HL-60/S4 treated with retinoic acid at 250 ng/mL for 4 days and 3 days (cell line): Measurements from ENCODE around the gene CACNA1B.

Experiments
- in situ Hi-C: fragments of 300-500 bp; cut with MboI; formaldehyde crosslinking; loops from 2 replicates; pipeline ENCODE4 v1.7.0; 2022; ENCODE audit warnings: low sequenced_read_pairs

CACNA1B gene

DNA sequence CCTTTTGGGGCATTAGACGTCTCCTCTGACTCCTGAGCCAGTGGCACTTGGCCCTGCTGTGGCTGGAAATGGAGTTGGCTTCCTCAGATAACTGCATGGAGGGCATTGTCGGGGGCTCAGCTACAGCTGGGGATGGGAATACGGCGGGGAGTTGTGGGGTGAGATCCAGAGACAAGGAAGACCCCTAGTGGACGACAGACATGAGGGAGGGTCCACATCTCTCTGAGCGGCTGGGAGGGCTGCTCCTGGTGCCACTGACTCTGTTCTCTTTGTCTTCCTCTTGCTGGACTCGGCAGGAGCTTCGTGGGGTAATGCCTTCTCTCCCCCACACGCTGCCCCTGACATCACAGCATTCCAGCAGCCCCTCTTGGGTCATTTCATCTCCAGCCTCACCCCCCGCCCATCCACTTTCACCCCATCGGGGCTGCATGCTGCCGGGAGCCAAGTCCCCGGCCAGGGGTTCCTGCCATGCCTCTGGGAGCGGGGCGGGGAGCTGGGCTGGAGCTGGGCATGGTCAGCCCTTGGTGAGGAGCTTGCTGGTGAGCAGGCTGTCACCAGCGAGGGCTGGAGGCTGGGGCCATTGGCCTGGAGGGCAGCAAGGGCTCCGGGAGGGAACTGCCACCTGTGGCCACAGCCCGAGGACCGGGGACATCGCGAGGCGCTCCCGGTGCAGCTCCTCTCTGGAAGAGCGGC, 172.3 kb downstream of the CACNA1B start:
- in situ Hi-C loops: no loop called here

DNA sequence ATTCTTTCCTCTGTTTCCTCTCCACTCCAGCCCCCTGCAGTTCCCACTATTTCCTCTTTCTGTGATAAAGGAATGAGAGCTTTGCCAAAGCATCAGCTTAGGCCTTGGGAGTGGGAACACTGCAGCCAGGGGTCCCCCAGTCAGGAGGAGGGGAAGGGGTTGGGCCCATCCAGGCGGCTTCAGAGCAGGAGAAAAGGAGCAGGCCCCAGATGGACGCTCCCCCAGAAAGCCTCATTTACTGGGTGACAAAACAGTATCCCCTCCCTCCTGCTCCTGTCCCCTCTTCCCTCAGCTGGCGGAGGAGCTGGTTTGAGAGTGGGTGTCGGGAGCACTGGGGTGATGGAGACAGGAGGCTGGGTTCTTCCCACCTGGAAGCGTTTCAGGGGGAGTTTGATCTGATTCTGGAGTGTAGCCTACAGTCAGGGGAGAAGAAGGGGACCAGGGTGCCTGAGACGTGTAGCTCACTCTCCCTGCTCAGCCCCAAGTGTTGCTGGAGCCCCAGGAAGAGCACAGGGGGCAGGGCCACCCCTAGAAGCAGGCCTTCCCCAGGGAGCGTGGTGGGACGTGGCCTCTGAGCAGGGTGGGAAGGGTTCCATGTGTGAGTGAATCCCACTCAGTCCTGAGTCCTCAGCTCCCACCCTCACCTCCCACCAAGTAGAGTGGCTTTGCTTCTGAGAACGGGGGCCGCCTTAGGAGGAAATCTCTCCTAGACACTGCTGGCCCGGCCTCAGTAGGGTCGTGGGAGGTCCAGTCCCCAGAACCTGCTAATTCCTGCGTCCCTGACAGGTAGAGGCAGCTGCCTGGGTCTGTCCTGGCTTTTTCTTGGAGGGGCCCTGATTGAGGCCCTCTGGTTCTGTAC, 173.1 kb downstream of the CACNA1B start:
- in situ Hi-C loops: no loop called here

DNA sequence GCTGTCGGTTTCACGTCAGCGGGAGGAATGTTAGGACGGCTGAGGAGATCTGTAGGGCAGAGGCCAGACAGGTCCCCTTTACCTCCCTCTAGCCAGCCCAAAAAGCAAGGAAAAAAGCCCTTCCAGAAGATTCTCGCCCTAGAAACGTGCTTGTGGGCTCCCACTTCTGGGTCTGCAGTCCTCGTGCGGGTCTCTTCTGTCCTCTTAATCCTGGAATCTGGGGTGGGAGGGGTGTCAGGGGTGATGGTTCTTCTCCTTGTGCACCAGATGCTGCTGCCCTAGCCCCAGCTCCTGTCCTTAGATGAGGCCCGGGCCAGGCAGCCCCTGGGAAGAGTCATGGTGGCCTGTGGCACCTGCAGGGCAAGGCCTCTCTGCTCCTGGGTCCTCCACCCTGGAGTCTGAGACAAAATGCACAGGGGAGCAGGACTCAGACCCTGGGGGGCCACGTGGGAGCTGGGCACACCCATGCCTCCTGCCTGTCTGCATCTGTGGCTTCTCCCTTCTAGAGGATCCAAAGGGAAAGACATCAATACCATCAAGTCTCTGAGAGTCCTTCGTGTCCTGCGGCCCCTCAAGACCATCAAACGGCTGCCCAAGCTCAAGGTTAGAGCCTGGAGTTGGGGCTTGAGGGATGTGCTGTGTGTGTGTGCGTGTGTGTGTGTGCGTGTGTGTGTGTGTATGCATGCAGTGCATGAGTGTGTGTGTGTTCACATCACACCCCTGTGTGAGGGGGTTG, 174.2 kb downstream of the CACNA1B start:
- in situ Hi-C loops: no loop called here

DNA sequence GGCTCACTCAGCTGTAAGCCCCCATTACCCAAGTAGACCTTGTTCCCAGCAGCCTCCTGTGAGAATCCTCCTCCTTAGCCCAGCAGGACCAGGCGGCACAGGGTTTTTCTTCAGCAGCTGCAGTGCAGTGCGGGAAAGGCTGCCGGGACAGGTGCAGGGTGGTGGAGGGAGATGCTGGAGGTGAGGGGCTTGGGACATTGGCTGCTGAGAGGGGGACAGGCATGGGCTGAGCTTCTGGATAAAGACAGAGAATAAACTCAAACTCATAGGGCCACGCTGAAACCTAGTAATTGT, 174.7 kb downstream of the CACNA1B start:
- in situ Hi-C loops: no loop called here

DNA sequence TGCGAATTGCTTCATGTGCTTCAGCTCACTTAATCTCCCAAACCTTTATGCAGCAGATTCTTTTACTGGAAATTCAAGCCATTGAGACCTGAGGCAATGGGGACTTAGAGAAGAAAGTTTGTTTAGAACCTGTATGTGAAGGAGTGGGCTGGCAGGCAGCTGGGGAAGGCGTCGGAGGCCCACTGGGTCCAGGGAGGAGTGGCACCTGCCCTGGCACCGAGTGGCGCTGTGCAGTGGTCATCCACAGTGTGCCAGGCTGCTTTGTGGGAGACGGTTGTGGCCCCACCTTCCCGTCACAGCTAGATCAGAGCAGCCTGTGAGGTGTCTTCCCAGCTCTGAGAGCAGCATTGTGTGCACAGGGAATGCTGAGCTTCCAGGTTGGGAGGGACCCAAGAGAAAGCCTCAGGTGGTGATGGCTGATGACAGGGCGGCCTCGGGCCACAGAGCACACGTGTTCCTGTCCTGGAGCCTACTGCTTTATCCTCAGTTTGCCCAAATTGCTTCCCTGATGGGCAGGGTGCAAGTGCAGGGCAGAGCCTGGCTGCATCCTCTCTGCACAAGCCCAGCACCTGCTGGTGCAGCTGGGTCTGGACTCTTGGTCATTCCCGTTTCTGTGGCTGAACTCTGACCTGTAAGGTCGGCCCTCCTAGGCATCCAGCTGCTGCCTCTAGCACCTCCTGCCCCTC, 175.2 kb downstream of the CACNA1B start:
- in situ Hi-C loops: no loop called here

DNA sequence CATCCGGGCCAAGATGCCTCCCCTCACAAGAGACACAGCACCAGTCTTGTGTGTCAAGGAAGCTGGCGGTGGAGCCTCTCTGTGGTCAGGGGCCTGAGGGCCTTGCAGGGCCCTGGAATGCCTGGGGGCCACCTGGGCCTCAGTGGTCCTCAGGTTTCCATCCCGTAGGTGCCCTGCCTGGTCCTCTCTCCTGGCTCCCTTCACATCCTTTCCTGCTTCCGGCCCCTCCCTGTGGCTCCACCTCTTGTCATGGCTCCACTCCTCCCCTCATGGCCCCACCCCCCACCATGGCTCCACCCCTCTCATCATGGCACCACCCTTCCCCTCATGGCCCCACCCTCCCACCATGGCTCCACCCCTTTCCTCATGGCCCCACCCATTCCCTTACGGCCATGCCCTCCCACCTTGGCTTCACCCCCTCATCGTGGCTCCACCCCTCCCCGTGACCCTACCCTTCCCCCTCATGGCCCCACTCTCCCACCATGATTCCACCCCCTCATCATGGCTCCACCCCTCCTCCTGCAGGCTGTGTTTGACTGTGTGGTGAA, 175.8 kb downstream of the CACNA1B start:
- in situ Hi-C loops: no loop called here

DNA sequence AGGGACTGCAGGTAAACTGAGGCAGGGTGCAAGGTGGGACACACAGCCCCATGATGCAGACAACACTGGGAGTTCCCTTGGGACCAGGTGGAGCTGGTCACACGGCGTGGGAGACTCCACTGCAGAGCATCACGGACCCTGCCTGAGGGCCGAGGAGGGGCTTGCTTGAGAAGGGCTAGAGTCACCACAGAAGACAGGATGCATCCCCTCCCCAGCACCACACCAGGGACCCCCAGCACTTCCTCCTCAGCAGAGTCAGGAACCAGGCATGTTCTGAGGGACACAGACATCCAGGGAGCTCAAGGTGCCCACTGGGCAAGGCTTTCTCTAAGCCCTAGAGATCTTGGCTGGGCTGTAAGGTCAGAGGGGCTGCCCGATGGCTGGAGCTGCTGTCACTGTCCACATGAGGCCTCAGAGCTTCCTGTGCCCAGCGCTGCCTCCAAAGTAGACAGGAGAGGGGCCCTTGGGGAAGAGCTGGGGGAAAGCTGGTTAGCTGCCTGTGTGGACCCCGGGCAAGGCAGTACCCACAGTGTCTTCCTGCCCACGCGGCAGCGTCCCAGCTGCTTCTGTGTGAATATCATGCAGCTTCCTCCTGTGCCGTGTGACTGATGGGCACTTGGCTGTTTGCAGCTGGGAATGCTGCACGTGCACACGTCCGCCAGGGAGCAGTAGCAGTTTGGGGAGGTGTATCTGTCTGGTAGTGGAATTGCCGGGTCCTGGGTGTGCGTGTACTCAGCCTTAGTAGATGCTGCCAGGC, 176.6 kb downstream of the CACNA1B start:
- in situ Hi-C loops: no loop called here

DNA sequence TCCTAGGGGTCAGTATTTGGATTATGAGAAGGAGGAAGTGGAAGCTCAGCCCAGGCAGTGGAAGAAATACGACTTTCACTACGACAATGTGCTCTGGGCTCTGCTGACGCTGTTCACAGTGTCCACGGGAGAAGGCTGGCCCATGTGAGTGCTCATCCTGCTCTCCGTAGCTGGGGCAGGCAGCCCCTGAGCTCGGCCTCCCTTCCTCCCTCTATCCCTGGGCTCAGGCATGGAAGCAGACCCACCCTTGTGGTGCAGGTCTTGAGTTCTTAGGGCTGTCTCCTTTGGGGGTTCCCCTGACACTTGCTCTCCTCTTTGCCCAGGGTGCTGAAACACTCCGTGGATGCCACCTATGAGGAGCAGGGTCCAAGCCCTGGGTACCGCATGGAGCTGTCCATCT, 180.1 kb downstream of the CACNA1B start:
- in situ Hi-C loops: no loop called here

DNA sequence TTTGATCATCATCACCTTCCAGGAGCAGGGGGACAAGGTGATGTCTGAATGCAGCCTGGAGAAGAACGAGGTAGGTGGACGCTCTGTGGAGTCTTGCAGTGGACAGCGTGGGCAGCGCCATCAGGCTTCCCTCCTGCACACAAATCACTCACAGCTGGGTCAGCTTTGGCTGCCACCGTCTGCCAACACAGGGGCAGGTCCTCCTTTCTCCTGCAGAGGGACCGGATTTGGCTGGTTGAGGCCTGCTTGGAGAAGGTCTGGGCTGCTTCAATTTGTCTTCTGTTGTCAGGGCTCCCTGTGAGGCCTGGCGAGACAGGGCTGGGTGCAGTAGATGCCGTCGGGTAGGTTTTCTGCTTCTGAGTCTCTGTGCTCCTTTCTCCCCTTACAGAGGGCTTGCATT, 180.6 kb downstream of the CACNA1B start:
- in situ Hi-C loops: no loop called here

DNA sequence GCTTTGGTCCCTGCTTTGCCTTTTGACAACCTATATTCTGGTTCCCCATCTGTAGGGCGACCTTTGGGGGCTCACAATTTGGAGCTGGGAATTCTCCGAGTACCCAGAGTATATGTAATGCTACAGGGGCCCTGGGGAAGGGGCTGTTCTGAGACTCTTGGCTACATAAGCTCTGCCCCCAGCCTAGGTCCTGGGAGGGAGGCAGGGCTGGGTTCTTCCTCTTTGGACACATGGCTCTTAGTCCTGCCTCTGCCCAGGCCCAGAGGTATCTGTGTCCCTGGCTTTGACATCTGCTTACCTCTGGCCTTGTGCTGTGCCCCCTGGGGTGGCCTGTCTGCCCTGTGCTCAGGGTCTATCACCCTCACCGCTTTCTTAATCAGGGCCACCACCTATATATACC, 181.6 kb downstream of the CACNA1B start:
- in situ Hi-C loops: no loop called here

DNA sequence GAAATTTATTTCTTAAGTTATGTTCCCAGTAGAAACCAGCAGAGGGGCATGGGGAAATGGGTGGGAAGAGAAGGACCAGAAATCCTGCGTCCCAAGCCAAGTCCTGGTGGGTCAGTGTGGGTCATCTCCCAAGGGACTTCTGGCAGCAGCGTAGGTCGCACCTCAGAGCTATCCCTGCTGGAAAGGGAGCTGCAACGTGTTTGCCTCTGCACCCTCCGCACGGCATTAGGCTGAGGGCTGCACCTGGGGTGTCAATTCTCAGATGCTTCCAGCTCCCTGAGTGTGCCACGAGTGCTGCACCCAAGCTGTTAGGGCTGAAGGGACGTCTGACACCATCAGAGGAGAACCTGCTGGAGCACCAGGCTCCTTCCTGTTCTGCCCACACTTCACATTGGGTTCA, 182.8 kb downstream of the CACNA1B start:
- in situ Hi-C loops: no loop called here

DNA sequence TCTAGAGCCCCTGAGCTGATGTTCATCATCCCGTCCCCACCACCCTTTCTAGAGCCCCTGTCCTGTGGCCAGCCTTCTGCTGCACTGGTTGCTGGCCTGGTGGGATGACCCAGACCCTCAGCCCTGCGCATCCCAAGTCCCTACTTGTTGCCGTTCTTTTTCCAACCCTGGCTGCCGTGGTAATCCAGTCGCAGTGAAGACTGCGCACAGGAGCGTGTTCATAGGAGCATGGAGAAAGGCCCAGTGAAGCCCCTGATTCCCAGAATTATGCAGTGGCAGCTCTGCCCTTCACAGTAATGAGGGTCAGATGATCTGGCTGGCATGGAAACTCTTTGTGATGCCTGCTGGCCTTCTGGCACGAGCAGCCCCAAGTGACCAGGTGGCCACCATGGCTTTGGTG, 183.3 kb downstream of the CACNA1B start:
- in situ Hi-C loops: no loop called here

DNA sequence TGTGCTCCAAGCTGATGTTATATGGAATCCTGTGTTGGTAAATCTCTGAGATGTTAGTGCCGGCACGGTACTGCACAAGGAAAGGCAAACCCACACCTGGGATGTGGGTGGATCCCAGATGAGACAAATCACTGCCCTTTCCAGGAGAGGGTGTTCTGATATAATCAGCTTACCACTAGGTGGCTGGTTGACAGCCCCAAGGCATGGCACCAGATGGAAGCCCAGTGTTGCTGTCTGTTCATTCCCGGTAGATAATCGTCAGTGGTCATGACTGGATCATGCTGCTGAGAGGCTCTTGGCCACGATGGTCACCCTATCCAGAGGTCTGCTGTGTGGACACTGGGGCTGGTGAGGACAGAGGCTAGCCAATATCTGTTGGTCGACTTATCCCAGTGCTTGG, 184.0 kb downstream of the CACNA1B start:
- in situ Hi-C loops: no loop called here

DNA sequence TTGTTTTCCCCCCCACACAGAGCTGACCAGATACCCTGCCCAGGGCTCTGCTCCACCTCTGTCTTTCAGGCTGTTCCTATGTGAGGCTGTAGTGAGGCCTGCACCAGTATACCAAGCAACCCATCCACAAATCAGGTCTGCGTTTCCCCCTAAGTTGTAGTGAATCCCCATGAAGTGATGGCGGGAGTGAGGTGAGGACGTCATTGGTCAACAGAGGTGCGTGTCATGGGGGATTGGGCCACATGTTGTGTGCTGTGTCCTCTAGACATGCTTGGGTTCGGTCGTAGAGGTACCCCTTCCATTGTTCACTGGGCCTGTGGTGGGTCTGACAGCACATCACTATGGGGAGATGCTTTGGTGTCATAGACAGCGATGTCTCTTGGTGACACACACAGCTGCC, 184.6 kb downstream of the CACNA1B start:
- in situ Hi-C loops: no loop called here

DNA sequence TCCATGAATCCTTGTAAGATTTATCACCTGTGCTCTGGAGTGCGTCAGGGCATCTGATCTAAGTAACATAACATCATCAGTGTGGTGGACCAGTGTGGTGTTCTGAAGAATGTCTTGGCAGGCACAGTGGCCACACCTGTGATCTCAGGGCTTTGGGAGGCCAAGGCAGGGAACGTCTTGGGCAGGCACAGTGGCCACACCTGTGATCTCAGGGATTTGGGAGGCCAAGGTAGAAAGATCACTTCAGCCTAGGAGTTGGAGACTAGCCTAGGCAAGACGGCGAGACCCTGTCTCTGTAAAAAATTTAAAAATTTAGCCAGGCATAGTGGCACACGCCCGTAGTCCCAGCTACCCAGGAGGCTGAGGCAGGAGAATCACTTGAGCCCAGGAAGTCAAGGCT, 185.5 kb downstream of the CACNA1B start:
- in situ Hi-C loops: no loop called here

DNA sequence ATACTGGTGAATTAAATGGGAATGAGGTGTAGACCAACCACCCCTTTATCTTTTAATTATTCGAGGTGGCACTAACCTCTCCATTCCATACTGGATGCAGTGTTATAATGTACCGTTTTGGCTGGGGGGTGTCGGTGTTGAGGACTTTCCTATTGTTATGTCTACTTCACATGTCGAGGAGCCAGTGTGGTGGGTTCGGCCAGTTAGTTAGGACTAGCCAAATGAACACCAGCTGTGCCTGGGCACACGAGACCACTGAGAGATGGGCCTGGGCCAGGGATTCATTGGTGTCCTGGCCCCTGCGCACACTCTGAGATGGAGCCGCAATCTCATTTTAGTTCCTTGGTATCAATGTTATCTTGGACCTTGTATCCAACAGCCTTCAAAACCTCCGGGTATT, 186.2 kb downstream of the CACNA1B start:
- in situ Hi-C loops: no loop called here

DNA sequence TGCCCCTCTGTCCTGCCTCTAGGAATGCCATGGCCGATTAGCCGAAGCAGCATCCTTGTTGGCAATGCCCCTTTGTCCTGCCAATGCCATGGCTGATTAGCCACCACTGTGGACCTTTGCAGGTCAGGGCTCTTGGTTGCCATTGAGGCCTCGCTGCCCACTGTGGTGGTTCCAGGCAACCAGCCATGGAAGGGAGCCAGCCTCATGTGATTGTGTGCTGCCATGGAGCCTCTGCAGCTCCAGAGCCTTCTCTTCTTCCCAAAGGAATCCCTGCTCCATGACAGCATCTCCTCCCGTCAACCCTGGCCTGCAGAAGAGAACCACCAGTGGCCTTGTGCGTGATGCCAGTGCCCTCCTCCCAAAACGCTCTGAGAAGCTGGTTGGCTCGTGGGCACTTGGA, 187.0 kb downstream of the CACNA1B start:
- in situ Hi-C loops: no loop called here

DNA sequence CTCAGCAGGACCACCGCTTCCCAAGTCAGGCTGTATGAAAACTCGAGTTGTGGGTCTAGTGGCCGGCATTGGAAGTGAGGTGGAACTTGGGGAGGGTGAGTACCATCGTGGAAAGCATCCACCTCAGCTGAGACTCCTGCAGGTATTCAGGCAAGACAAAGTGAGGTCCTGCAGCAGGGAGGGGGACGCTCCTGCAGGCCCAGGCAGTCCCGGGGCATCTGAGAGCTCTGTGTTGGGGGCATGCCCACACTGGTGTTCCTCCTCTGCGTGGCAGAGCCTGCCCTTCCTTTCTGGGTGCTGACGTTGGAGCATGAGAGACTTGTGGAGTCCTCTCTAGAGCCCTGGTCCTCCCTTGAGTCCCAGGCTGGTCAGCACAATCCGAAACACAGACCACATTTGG, 187.7 kb downstream of the CACNA1B start:
- in situ Hi-C loops: no loop called here

DNA sequence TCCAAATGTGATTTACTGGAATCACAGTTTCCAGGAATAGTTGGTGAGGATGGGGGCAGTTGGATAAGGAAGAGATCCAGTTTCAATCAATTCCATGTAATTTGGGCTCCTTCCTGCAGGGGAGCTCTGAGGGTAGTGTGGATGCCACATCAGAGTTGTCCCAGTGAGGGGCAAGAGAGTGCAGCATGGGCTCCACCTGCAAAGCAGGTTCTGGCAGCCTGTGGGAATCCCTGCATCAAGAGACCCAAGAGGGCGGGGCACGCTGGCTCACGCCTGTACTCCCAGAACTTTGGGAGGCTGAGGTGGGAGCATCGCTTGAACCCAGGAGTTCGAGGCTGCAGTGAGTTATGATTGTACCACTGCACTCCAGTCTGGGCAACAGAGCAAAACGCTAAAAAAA, 188.5 kb downstream of the CACNA1B start:
- in situ Hi-C loops: no loop called here

DNA sequence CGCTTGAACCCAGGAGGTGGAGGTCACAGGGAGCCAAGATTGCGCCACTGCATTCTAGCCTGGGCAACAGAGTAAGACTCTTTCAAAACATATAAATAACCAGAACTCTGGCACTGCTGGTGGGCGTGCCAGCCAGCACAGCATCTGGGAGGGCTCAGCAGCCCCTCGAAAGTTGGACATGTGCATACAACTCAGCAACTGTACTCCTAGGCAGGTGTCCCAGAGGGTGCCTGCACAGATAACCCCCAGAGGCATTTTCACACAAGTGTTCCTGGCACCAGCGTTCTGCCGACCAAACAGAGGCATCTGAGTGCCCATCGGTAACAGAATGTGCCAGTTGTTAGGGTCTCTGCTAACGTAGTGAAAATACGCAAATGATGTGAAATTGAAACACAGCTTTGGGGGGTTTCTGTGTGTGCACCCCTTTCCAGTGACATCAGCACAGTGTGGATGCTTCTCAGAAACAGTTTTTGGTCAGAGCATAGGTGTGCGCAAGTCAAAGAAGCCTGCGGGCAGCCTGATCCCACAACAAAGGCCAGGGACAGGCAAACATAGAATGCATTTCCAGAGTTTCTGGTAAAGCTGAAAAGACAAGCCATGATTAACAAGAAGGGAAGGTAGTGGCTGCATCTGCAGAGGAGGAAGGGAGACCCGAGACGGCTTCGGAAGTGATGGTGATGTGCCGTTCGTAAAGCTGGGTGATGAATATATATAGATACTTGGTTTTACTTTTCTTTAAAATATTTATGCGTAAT, 190.2 kb downstream of the CACNA1B start:
- in situ Hi-C loops: no loop called here
